Hepatocyte (in vitro differentiated cells): ENCODE measurements around the gene KCP.

ENCODE experiments used
- EZH2 ChIP-seq: fragments of 200-600 bp; sonication (generic); IDR thresholded peaks from 2 replicates; pipeline ENCODE4 v1.6.1; 2016; ENCODE audit warnings: antibody characterized with exemption, mild to moderate bottlenecking, borderline replicate concordance
- TF ChIP-seq, protein P1 (sequence below): fragments of 200-600 bp; sonication (generic); IDR thresholded peaks from 2 replicates; pipeline ENCODE4 v1.5.1; 2016; ENCODE audit warnings: antibody characterized with exemption, mild to moderate bottlenecking; ENCODE audit not compliant: poor library complexity

DNA sequence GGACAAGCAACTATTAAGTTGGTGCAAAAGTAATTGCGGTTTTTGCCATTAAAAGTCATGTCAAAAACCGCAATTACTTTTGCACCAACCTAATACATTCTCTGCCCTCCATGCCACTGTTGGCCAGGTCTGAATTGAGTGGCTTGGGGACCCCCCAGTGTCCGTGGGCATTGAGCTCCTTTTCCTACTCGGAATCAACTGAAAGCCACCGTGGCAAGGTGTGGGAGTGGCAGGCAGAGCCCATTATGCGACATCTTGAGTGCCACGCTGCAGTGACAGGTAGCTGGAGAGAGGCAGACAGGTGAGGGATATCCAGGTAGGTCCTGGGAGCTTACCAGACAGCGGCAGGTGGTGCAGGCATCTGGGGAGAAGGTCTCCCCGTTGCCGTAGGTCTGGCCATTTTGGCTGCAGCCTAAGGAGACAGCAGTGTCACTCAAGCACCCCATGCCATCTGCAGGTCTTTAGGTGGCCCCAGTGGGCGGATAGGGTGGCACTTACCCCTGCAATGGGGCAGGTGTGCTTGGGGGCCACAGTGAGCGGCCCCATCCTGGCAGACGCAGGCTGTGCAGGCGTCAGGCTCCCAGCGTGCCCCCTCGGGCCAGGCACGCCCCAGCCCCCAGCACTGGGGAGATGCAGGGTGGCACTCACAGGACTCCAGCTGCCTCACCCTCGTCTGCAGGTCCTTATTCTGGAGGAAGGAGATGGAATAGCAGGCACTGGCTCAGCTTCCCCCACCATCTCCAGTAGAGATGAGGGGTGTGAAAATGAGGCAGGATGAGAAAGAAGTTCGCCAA lies 3.5 kb downstream of the KCP start:
- TF ChIP-seq, protein P1, sequence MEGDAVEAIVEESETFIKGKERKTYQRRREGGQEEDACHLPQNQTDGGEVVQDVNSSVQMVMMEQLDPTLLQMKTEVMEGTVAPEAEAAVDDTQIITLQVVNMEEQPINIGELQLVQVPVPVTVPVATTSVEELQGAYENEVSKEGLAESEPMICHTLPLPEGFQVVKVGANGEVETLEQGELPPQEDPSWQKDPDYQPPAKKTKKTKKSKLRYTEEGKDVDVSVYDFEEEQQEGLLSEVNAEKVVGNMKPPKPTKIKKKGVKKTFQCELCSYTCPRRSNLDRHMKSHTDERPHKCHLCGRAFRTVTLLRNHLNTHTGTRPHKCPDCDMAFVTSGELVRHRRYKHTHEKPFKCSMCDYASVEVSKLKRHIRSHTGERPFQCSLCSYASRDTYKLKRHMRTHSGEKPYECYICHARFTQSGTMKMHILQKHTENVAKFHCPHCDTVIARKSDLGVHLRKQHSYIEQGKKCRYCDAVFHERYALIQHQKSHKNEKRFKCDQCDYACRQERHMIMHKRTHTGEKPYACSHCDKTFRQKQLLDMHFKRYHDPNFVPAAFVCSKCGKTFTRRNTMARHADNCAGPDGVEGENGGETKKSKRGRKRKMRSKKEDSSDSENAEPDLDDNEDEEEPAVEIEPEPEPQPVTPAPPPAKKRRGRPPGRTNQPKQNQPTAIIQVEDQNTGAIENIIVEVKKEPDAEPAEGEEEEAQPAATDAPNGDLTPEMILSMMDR = no peak
- TF ChIP-seq EZH2 = no peak
